K562 (cell line): ENCODE results near the gene SELENOI.

Experiments
- CBFB ChIP-seq: sonication (generic); formaldehyde crosslinking; IDR thresholded peaks from 2 replicates; pipeline ENCODE4 v1.4.0; 2020; ENCODE audit warnings: mild to moderate bottlenecking, missing genetic modification reagents
- CTCF ChIP-seq, 3 experiments: IDR thresholded peaks in 2 of 3; conservative IDR thresholded peaks in 1 of 3; 2 replicates each; pipeline ENCODE4 v1.5.1; 2011 to 2012; ENCODE audit warnings: low read length in 3 of 3, mild to moderate bottlenecking in 3 of 3, control low read depth in 2 of 3, improper control_type of control experiment in 1 of 3, inconsistent platforms in 1 of 3, low read depth in 1 of 3, mixed read lengths in 1 of 3, moderate library complexity in 1 of 3; ENCODE audit not compliant: insufficient read depth in 2 of 3
- POLR2AphosphoS5 ChIP-seq: IDR thresholded peaks from 2 replicates; pipeline ENCODE4 v1.6.1; 2011; ENCODE audit warnings: mild to moderate bottlenecking, low read depth, low read length, moderate library complexity; ENCODE audit not compliant: control insufficient read depth, insufficient read depth
- RAD21 ChIP-seq, 2 experiments: fragments of 250-450 bp in 1 of 2; fragments of 450-650 bp in 1 of 2; sonication (Bioruptor Pico) in 1 of 2; formaldehyde crosslinking in 1 of 2; IDR thresholded peaks in 1 of 2; conservative IDR thresholded peaks in 1 of 2; 2 replicates each; pipeline versions ENCODE4 v1.4.0 to v1.8.0; 2020 to 2022; ENCODE audit warnings: mild to moderate bottlenecking in 2 of 2, moderate library complexity in 1 of 2
- TAF9B ChIP-seq: fragments of 450-650 bp; IDR thresholded peaks from 2 replicates; pipeline ENCODE4 v1.6.1; 2018; ENCODE audit warnings: mild to moderate bottlenecking; ENCODE audit not compliant: partially characterized antibody
- YBX1 ChIP-seq: fragments of 450-650 bp; IDR thresholded peaks from 2 replicates; pipeline ENCODE4 v1.7.1; 2016; ENCODE audit warnings: mild to moderate bottlenecking

DNA sequence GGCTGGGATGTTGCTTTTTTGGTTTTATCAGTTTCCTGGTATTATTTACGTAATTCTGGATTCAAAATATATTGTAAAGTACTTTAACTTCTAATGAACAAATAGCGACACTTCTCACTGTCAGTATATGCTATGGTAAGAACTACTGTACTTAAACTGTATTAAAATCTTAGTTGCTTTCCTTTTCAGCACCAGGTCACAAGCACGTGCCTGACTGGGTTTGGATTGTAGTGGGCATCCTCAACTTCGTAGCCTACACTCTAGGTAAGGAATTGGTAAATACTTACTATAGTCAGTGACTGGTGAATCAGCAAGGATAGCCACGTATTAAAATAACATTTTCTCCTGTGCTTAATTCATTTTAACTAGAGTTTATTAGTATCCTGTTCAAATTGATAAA lies 21.0 kb downstream of the SELENOI start:
- no peak for TF ChIP-seq CTCF (IDR thresholded peaks at IDR 0.05 in 2 of 3, conservative IDR thresholded peaks at IDR 0.05 in 1 of 3; ENCODE audit: insufficient read depth in 2 of 3, low read depth in 1 of 3, low read length in 3 of 3)
- TF ChIP-seq POLR2AphosphoS5: no peak
- no peak for TF ChIP-seq YBX1
- no peak for TF ChIP-seq CBFB (CRISPR knock-in tag)
- no peak for TF ChIP-seq RAD21 (CRISPR knock-in tag; conservative IDR thresholded peaks at IDR 0.05 in 1 of 2, IDR thresholded peaks at IDR 0.05 in 1 of 2)
- no peak for TF ChIP-seq TAF9B
